GM12865 (cell line): Measurements from ENCODE around the gene TMEM270.
"Not testable (repeated sequence)": the region's sequence is repeated elsewhere in the genome, so short reads cannot be mapped to it uniquely, and the experiment has no call there.

Experiments used
- DNase-seq: peaks from one replicate; pipeline ENCODE4 v3.0.0; 2010; ENCODE audit warnings: low read depth
- H3K4me3 ChIP-seq: 2 replicates; pipeline ENCODE4 v1.5.1; 2011; ENCODE audit warnings: mild to moderate bottlenecking, low read depth, low read length, control low read depth
- TF ChIP-seq, protein P1 (sequence below): IDR thresholded peaks from 2 replicates; pipeline ENCODE4 v1.5.1; 2011; ENCODE audit warnings: low read length, control low read depth, low read depth, inconsistent platforms; ENCODE audit not compliant: insufficient read depth; ENCODE audit errors: missing control alignments

The TMEM270 gene

DNA sequence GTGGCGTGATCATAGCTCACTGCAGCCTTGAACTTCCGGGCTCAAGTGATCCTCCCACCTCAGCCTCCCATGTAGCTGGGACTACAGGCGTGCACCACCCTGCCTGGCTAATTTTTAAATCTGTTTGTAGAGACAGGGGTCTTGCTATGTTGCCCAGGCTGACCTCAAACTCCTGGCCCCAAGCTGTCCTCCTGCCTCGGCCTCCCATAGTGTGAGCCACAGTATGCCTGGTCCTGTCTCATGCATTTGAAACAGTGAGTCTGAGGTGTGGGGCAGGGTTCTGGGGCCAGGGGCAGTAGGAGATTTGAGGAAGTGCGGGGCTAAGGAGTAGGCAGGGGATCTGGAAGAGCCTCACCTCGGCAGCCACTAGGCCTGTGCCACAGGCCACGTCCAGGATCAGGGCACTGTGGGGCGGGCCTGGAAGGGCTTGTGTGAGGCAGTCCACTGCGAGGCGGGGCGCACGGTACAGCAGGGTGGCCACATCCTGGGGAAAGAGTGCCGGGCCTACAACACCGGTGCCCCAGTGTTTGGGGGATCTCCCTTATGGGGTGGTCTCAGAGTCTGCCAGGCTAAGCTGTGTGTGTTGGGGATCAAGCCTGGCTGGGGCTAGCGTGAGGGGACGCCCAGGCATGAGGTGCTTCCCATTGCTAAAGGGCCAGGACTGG lies 20.1 kb upstream of the TMEM270 start:
- TF ChIP-seq, protein P1, sequence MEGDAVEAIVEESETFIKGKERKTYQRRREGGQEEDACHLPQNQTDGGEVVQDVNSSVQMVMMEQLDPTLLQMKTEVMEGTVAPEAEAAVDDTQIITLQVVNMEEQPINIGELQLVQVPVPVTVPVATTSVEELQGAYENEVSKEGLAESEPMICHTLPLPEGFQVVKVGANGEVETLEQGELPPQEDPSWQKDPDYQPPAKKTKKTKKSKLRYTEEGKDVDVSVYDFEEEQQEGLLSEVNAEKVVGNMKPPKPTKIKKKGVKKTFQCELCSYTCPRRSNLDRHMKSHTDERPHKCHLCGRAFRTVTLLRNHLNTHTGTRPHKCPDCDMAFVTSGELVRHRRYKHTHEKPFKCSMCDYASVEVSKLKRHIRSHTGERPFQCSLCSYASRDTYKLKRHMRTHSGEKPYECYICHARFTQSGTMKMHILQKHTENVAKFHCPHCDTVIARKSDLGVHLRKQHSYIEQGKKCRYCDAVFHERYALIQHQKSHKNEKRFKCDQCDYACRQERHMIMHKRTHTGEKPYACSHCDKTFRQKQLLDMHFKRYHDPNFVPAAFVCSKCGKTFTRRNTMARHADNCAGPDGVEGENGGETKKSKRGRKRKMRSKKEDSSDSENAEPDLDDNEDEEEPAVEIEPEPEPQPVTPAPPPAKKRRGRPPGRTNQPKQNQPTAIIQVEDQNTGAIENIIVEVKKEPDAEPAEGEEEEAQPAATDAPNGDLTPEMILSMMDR = no peak
- DNase-seq = no peak
- no peak overlapping the region for H3K4me3 ChIP-seq

DNA sequence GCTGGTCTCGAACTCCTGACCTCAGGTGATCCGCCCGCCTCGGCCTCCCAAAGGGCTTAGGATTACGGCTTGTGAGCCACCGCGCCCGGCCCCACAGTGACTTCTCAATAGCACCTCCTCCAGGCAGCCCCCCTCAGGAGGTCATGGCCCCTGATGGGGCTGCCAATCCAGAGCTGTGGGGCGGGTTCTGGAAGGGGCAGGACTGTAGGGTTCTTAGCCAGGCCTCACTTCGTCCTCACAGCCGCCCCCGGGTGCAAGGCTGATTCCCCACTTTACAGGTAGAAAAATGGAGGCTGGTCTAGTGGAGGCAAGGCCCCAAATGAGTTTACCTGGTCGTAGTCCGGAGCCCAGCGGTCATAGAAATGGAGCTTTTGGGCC lies 19.3 kb upstream of the TMEM270 start:
- no peak for DNase-seq
- peak overlapping the region; percentile 70 for H3K4me3 ChIP-seq
- TF ChIP-seq, protein P1 = no peak

DNA sequence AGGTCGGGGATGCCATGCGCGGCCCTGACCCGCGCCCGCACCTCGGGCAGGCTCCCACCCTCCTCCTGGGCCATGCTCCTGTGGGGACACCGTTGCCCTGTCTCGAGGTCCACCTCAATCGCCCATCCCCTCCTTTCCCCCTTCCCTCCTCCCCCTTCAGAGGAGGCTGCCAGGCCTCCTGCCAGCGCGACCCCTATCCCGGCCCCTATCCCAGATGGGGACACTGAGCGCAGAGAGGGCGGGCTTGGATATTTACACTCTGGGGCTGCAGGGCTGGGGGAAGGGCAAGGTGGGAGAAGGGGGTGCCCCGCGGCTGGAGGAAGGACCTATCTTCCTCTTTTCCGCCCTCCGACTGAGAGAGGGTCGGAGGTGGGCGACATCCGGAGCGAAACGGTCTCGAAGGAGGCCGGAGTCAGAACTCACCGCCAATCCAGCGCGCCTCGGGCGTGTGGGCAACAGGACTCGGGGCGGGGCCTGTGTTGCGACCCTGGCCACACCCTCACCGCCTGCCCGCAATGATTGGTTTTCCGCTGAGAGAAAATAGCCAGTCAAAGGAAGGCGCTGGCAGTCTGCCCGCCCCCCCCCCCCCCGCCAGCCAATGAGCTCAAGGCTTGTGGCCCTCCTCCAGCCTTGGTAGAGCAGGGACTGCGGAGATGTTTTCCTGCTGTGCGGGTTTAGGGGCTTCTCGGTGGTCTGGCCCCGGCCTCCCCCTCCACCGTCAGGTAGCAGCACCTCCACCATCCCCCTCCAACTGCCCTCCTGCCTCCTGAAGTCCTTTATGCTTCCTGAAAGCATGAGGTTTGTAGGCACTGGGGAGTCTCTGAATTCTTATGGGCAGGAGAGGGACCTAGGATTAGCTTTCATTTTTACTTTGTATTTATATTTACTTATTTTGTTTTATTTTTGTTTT lies 18.6 kb upstream of the TMEM270 start, which contains the start of gene METTL27:
TSS of gene METTL27 (minus strand) at position 450 of the 910 bp plus-strand sequence. CDS start at position 74, 376 bp downstream.
- peak within 1 kb of the TSS; percentile 70 for H3K4me3 ChIP-seq
- peak; percentile 94 for DNase-seq
- TF ChIP-seq, protein P1 = no peak

DNA sequence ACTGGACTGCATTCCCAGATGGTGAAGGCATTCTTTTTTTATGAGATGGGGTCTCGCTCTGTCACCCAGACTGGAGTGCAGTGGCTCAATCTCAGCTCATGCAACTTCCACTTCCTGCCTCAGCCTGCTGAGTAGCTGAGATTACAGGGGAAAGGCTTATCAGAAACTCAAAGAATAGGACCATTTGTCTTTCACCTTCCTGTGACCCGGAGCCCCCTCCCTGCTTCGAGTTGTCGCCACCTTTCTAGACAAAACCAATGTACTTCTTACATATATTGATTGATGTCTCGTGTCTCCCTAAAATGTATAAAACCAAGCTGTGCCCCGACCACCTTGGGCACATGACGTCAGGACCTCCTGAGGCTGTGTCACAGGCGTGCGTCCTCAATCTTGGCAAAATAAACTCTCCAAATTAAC lies 16.8 kb upstream of the TMEM270 start:
- TF ChIP-seq, protein P1 = no peak
- DNase-seq = no peak
- H3K4me3 ChIP-seq = no peak overlapping the region

DNA sequence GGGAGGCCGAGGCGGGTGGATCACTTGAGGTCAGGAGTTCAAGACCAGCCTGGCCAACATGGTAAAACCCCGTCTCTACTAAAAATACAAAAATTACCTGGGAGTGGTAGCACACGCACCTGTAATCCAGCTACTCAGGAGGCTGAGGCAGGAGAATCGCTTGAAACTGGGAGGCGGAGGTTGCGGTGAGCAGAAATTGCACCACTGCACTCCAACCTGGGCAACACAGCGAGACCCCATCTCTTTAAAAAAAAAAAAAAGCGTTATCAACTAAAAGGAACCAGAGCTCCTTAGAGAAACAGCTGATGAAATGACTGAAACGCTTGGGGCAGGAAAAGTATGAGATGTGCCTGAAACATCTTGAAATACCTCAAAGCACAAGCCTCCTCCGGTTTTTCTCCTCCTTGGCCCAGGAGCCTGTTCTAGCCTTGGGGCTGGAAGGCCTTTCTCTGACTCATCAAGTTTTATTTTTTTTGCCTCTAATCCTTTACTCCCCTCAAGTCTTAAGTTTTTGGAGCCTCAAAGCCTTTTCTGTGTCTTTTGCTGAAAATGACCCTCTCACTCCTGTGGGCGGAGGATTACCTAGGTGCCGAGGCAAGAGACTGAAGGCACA lies 16.0 kb upstream of the TMEM270 start:
- H3K4me3 ChIP-seq = no peak overlapping the region
- no peak for DNase-seq
- TF ChIP-seq, protein P1 = no peak

DNA sequence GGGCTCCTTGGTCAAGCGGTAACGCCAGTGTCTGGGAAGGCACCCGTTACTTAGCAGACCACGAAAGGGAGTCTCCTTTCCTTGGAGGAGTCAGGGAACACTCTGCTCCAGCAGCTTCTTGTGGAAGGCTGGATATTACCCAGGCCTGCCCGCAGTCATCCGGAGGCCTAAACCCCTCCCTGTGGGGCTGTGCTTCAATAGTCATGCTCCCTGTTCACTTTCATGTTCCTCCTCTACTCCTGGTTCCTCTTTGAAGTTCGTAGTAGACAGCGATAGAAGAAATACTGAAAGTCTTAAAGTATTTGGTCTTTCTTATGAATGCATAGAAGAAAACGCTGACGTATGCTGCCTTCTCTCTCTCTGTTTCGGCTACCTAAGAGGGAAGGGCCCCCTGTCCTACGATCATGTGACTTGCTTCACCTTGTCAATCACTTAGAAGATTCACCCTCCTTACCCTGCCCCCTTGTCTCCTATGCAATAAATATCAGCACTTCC lies 15.2 kb upstream of the TMEM270 start:
- H3K4me3 ChIP-seq = not testable (repeated sequence)
- DNase-seq = peak; percentile 78
